K562 (cell line): ENCODE results near the gene NDUFA5. TPM values are rescaled to one million over a fixed set of nuclear protein-coding genes. Genes with fewer than 3 reads are reported as not detected.

Experiments
- ADNP ChIP-seq: fragments of 200-800 bp; sonication (Bioruptor generic); IDR thresholded peaks from 2 replicates; pipeline ENCODE4 v1.6.1; 2016; ENCODE audit warnings: missing genetic modification characterization, missing compliant biosample characterization
- BDP1 ChIP-seq: IDR thresholded peaks from 3 replicates; pipeline ENCODE4 v1.6.1; 2011; ENCODE audit not compliant: insufficient read length, insufficient read depth
- BMI1 ChIP-seq: fragments of 150-350 bp; IDR thresholded peaks from 2 replicates; pipeline ENCODE4 v1.6.1; 2014; ENCODE audit warnings: low read length
- CBX8 ChIP-seq: fragments of 200-600 bp; sonication (generic); IDR thresholded peaks from 2 replicates; pipeline ENCODE4 v1.6.1; 2012; ENCODE audit warnings: borderline replicate concordance, mixed run types, low read depth, mild to moderate bottlenecking, moderate library complexity, mixed read lengths, low read length, control low read depth, inconsistent platforms; ENCODE audit not compliant: poor library complexity, severe bottlenecking; ENCODE audit errors: extremely low read depth
- CHD1 ChIP-seq: fragments of 200-600 bp; sonication (generic); IDR thresholded peaks from one replicate; pipeline ENCODE4 v1.6.1; 2012; ENCODE audit warnings: mild to moderate bottlenecking, moderate library complexity, low read length, inconsistent platforms
- DNMT1 ChIP-seq: fragments of 450-650 bp; IDR thresholded peaks from 2 replicates; pipeline ENCODE4 v1.6.1; 2016; ENCODE audit warnings: antibody characterized with exemption, mild to moderate bottlenecking
- GTF3C2 ChIP-seq: IDR thresholded peaks from 3 replicates; pipeline ENCODE4 v1.6.1; 2011; ENCODE audit warnings: borderline replicate concordance, mild to moderate bottlenecking, moderate library complexity; ENCODE audit not compliant: insufficient read length; ENCODE audit errors: extremely low read depth
- HOXB6 ChIP-seq: fragments of 250-450 bp; sonication (Bioruptor Pico); IDR thresholded peaks from 2 replicates; pipeline ENCODE4 v1.5.1; 2022; ENCODE audit warnings: mild to moderate bottlenecking, borderline replicate concordance
- KLF6 ChIP-seq: fragments of 250-450 bp; sonication (Bioruptor Pico); IDR thresholded peaks from 2 replicates; pipeline ENCODE4 v1.4.0; 2020; ENCODE audit warnings: mild to moderate bottlenecking, moderate library complexity, borderline replicate concordance
- LCOR ChIP-seq: sonication (generic); formaldehyde crosslinking; IDR thresholded peaks from 2 replicates; pipeline ENCODE4 v1.8.0; 2022; ENCODE audit warnings: mild to moderate bottlenecking, missing genetic modification reagents
- MLX ChIP-seq, 2 experiments: fragments of 450-650 bp in 1 of 2; sonication (generic) in 1 of 2; formaldehyde crosslinking; conservative IDR thresholded peaks; 2 replicates each; pipeline versions ENCODE4 v1.4.0 to v1.8.1; 2020 to 2022; ENCODE audit warnings: mild to moderate bottlenecking in 1 of 2, missing genetic modification reagents in 1 of 2
- PHF8 ChIP-seq: fragments of 200-600 bp; sonication (generic); IDR thresholded peaks from 2 replicates; pipeline ENCODE4 v1.6.1; 2012; ENCODE audit warnings: mixed run types, mild to moderate bottlenecking, inconsistent platforms, low read length, moderate library complexity, borderline replicate concordance
- PTRF ChIP-seq: fragments of 450-650 bp; IDR thresholded peaks from 2 replicates; pipeline ENCODE4 v1.6.1; 2016; ENCODE audit warnings: mild to moderate bottlenecking, missing genetic modification characterization, missing compliant biosample characterization
- SETDB1 ChIP-seq: IDR thresholded peaks from one replicate; pipeline ENCODE4 v1.6.1; 2012; ENCODE audit warnings: low read length, control low read depth, inconsistent platforms
- SMARCA4 ChIP-seq: fragments of 450-650 bp; IDR thresholded peaks from 2 replicates; pipeline ENCODE4 v1.6.1; 2016
- ZBTB40 ChIP-seq, 2 experiments: fragments of 450-650 bp in 1 of 2; sonication (generic) in 1 of 2; formaldehyde crosslinking in 1 of 2; IDR thresholded peaks; 2 replicates each; pipeline versions ENCODE4 v1.7.1 to v1.9.0; 2016 to 2022; ENCODE audit warnings: inconsistent platforms in 1 of 2, mild to moderate bottlenecking in 1 of 2, missing genetic modification reagents in 1 of 2
- polyA plus RNA-seq, 8 experiments: library from polyadenylated mRNA; depleted of rRNA in 4 of 8; stranded (reverse) in 5 of 8; unstranded in 3 of 8; fragments of >200 nt; fragmentation: Nextera tagmentation in 2 of 8; fragmentation: Illumina TruSeq in 1 of 8; extraction: Ambion mirVana in 2 of 8; extraction: Trizol in 1 of 8; gene quantifications; 2 replicates each; pipeline versions ENCODE4 v1.2.1 to v1.2.3, GENCODE V29; 2011 to 2014; ENCODE audit warnings: inconsistent platforms in 1 of 8, missing spikeins in 1 of 8
- total RNA-seq, 7 experiments: library from RNA; depleted of rRNA in 6 of 7; stranded (reverse); fragments of >200 nt in 6 of 7; fragmentation: Illumina TruSeq in 2 of 7; extraction: Trizol in 2 of 7; gene quantifications; 2 replicates each; pipeline versions ENCODE4 v1.2.1 to v1.2.3, GENCODE V29; 2011 to 2021; ENCODE audit warnings: low replicate concordance in 1 of 7

The NDUFA5 gene
- total and polyA plus RNA-seq, 9 of the 15 experiments (the other 6 are each of a cell fraction or from before 2014, with no cell fraction given): 155 to 677 (median 269) TPM

GRCh38 chr7:123557016-123557397, 611 bp downstream of the NDUFA5 start (continued):
- TF ChIP-seq GTF3C2: no peak
- TF ChIP-seq BMI1: no peak
- TF ChIP-seq ZBTB40 (IDR thresholded peaks at IDR 0.05): no peak
- no peak for TF ChIP-seq ZBTB40 (CRISPR knock-in tag; IDR thresholded peaks at IDR 0.05)
- no peak for TF ChIP-seq HOXB6 (CRISPR knock-in tag)
- no peak for TF ChIP-seq MLX (CRISPR knock-in tag; conservative IDR thresholded peaks at IDR 0.05)
- no peak for TF ChIP-seq ADNP (tag)
- no peak for TF ChIP-seq CBX8
- peak; percentile 35; the same call in 1 of the 2 replicates for TF ChIP-seq SMARCA4
- no peak for TF ChIP-seq PTRF (tag)
- TF ChIP-seq PHF8: no peak
- no peak for TF ChIP-seq DNMT1
- TF ChIP-seq SETDB1: no peak
- TF ChIP-seq CHD1: no peak
- TF ChIP-seq KLF6 (CRISPR knock-in tag): 0 out of 2 replicates have a peak, but pooled peaks have one; percentile 28
- no peak for TF ChIP-seq BDP1
- no peak for TF ChIP-seq LCOR (CRISPR knock-in tag)
